ENCODE measurements around the gene BDH1.

DNA sequence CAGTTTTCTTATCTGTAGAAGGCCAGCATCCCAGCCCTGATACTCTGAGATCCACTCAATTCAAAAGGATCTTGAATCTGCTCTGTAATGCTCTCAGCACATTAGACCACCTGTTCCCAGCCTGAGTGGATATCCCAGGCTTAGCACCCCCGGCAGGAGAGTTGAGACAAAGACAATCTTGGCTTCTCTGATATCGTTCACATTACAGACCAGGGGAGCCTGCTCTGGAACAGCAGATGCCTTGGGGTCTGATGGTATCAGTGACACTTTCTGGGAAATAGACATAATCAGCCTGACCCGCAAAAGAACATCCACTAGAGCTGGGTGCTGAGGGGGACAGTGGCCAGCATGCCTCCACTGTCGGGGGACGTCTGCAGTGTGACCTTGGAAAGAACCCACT is 70.6 kb downstream of the BDH1 start:
- TF ChIP-seq, protein P1, sequence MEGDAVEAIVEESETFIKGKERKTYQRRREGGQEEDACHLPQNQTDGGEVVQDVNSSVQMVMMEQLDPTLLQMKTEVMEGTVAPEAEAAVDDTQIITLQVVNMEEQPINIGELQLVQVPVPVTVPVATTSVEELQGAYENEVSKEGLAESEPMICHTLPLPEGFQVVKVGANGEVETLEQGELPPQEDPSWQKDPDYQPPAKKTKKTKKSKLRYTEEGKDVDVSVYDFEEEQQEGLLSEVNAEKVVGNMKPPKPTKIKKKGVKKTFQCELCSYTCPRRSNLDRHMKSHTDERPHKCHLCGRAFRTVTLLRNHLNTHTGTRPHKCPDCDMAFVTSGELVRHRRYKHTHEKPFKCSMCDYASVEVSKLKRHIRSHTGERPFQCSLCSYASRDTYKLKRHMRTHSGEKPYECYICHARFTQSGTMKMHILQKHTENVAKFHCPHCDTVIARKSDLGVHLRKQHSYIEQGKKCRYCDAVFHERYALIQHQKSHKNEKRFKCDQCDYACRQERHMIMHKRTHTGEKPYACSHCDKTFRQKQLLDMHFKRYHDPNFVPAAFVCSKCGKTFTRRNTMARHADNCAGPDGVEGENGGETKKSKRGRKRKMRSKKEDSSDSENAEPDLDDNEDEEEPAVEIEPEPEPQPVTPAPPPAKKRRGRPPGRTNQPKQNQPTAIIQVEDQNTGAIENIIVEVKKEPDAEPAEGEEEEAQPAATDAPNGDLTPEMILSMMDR (IDR thresholded peaks at IDR 0.05), result no peak
- no peak for TF ChIP-seq POLR2A (IDR thresholded peaks at IDR 0.05)
